ENCODE data around the gene RANBP3. TPM values are rescaled to one million over a fixed set of nuclear protein-coding genes. Genes with fewer than 3 reads are reported as not detected.

RANBP3 gene
- total RNA-seq, 2 experiments from 2014 or later, result 74.3 to 87.5 TPM

- TF ChIP-seq CTCF (IDR thresholded peaks at IDR 0.05), result no peak
- Mint-ChIP-seq H3K9me3 (no peaks in the 10 kb centered on the region), H3K36me3 (ENCODE audit: low read depth) (no peaks in the 10 kb centered on the region), H3K27me3 (no peaks in the 10 kb centered on the region), H3K4me1 (ENCODE audit: low read depth) (peaks cover 2% of the 10 kb centered on the region), H3K4me3 (no peak overlapping the region), H3K27ac (no peak overlapping the region)
- DNase-seq, result no peak
- no peak for ATAC-seq
- ChIA-PET CTCF (interaction anchor here (0.8 to 3.5 kb wide), 29 partner anchors 10 to 223 kb away, joined by 3 to 91 read pairs (median 8); partner anchors contain the start of genes NDUFA11, NRTN, RANBP3 and VMAC), POLR2A (interaction anchor here (1.4 to 1.8 kb wide), 2 partner anchors 39 to 219 kb away, joined by 3 to 6 read pairs; no protein-coding TSS in a partner anchor)
- intact Hi-C loops (cut with micrococcal nuclease), result loop anchor here (2.0 kb wide), 1 partner anchor 36 kb away; no protein-coding TSS in a partner anchor
Observed at GRCh38 chr19:6023085-6023682, 45.2 kb upstream of the RANBP3 start.

GRCh38 chr19:6022570-6023064 lies 44.7 kb upstream of the RANBP3 start:
- H3K27me3 Mint-ChIP-seq, result no peaks in the 10 kb centered on the region
- peak; percentile 37 for TF ChIP-seq CTCF (IDR thresholded peaks at IDR 0.05)
- intact Hi-C loops (cut with micrococcal nuclease), result loop anchor here (2.0 kb wide), 1 partner anchor 36 kb away; no protein-coding TSS in a partner anchor
- DNase-seq (no peak), ATAC-seq (peak; percentile 14)
- CTCF ChIA-PET, result interaction anchor here (0.8 to 3.5 kb wide), 36 partner anchors 9 to 252 kb away, joined by 3 to 91 read pairs (median 6); partner anchors contain the start of genes NDUFA11, NRTN, RANBP3 and VMAC
- H3K9me3 Mint-ChIP-seq, result no peaks in the 10 kb centered on the region
- H3K4me1 Mint-ChIP-seq (ENCODE audit: low read depth), result peaks cover 2% of the 10 kb centered on the region
- POLR2A ChIA-PET, result interaction anchor here (0.6 to 1.8 kb wide), 5 partner anchors 34 to 367 kb away, joined by 3 to 6 read pairs (median 3); no protein-coding TSS in a partner anchor
- no peaks in the 10 kb centered on the region for H3K36me3 Mint-ChIP-seq (ENCODE audit: low read depth)
- no peak overlapping the region for H3K4me3 Mint-ChIP-seq
- no peak overlapping the region for H3K27ac Mint-ChIP-seq

GRCh38 chr19:6021878-6022569 lies 44.1 kb upstream of the RANBP3 start:
- ATAC-seq (peak; percentile 97), DNase-seq (peak; percentile 92)
- no peaks in the 10 kb centered on the region for H3K36me3 Mint-ChIP-seq (ENCODE audit: low read depth)
- ChIA-PET CTCF (interaction anchor here (0.6 to 3.5 kb wide), 38 partner anchors 9 to 257 kb away, joined by 3 to 91 read pairs (median 5); partner anchors contain the start of genes NDUFA11, NRTN, RANBP3 and VMAC), POLR2A (interaction anchor here (0.6 to 1.8 kb wide), 5 partner anchors 33 to 366 kb away, joined by 3 to 6 read pairs (median 3); no protein-coding TSS in a partner anchor)
- H3K27me3 Mint-ChIP-seq, result no peaks in the 10 kb centered on the region
- H3K27ac Mint-ChIP-seq, result no peak overlapping the region
- H3K4me1 Mint-ChIP-seq (ENCODE audit: low read depth), result peaks cover 2% of the 10 kb centered on the region
- no peaks in the 10 kb centered on the region for H3K9me3 Mint-ChIP-seq
- intact Hi-C loops (cut with micrococcal nuclease), result loop anchor here (2.0 kb wide), 1 partner anchor 35 kb away; no protein-coding TSS in a partner anchor
- TF ChIP-seq CTCF (IDR thresholded peaks at IDR 0.05), result peak; percentile 74
- no peak overlapping the region for H3K4me3 Mint-ChIP-seq

- CTCF ChIA-PET, result interaction anchor here (0.6 to 3.5 kb wide), 18 partner anchors 8 to 258 kb away, joined by 3 to 91 read pairs (median 8); partner anchors contain the start of genes NDUFA11, NRTN, RANBP3 and VMAC
- no peaks in the 10 kb centered on the region for H3K27me3 Mint-ChIP-seq
- no peaks in the 10 kb centered on the region for H3K36me3 Mint-ChIP-seq (ENCODE audit: low read depth)
- no peak overlapping the region for H3K4me3 Mint-ChIP-seq
- no peaks in the 10 kb centered on the region for H3K9me3 Mint-ChIP-seq
- no peak for TF ChIP-seq CTCF (IDR thresholded peaks at IDR 0.05)
- ATAC-seq (no peak), DNase-seq (no peak)
- no peak overlapping the region for H3K27ac Mint-ChIP-seq
- H3K4me1 Mint-ChIP-seq (ENCODE audit: low read depth), result peaks cover 2% of the 10 kb centered on the region
- POLR2A ChIA-PET, result no interaction called here
- intact Hi-C loops (cut with micrococcal nuclease), result no loop called here
Observed at GRCh38 chr19:6020972-6021805, 43.2 kb upstream of the RANBP3 start.
